HepG2 (cell line): Measurements from ENCODE around the gene PIGL. TPM values are rescaled to one million over a fixed set of nuclear protein-coding genes. Genes with fewer than 3 reads are reported as not detected.
A peak's percentile ranks its signal among the peaks of the same experiment; 100 is the strongest.

Source experiments
- ATAC-seq: fragments of 200-7000 bp; cut with Tn5 transposase; 3 replicates; pipeline ENCODE4 v1.9.1; 2020; ENCODE audit warnings: mild to moderate bottlenecking, moderate library complexity
- BruUV-seq: library from RNA; stranded (reverse); fragments of 400-500 nt; replicated peaks from 2 replicates; lab custom pipeline; 2021; lab: Mats Ljungman, UMichigan
- CTCF ChIA-PET: fragments of 300-600 bp; formaldehyde crosslinking; extraction: SDS; loops from one replicate; lab custom pipeline; 2021; ENCODE audit warnings: low total read pairs, inconsistent platforms, low intra/inter-chr PET ratio; lab: Yijun Ruan, JAX
- POLR2A ChIA-PET: fragments of 350-600 bp; sonication (Branson Sonifier 250); formaldehyde crosslinking; loops from one replicate; lab custom pipeline; 2020; ENCODE audit warnings: antibody characterized with exemption, inconsistent platforms; lab: Yijun Ruan, JAX
- DNase-seq: peaks from one replicate; pipeline ENCODE4 v3.0.0-alpha.2; 2015; ENCODE audit warnings: low spot score
- FAIRE-seq: peaks from 3 replicates; lab custom pipeline; 2011; peaks lifted over from hg19 to GRCh38; lab: Jason Lieb, UNC
- H2AFZ ChIP-seq: one replicate; pipeline ENCODE4 v1.6.1; 2011; ENCODE audit warnings: low read length, inconsistent platforms
- H3K27ac ChIP-seq: fragments of 300-600 bp; 3 replicates; pipeline ENCODE4 v1.8.0; 2011; ENCODE audit warnings: mixed run types, mild to moderate bottlenecking, mixed read lengths, low read length, inconsistent platforms; ENCODE audit not compliant: insufficient read depth; ENCODE audit errors: extremely low read length
- H3K27me3 ChIP-seq, 2 experiments: fragments of 200-600 bp in 1 of 2; 2 replicates in 1 of 2; 3 replicates in 1 of 2; pipeline versions ENCODE4 v1.6.0 to v1.8.0; 2011; ENCODE audit warnings: low read length in 2 of 2, mild to moderate bottlenecking in 2 of 2, moderate library complexity in 2 of 2, inconsistent platforms in 1 of 2; ENCODE audit not compliant: insufficient read depth in 2 of 2, control insufficient read depth in 1 of 2
- H3K36me3 ChIP-seq, 2 experiments: fragments of 200-600 bp in 1 of 2; replicated peaks in 1 of 2; 2 replicates in 1 of 2; 3 replicates in 1 of 2; pipeline versions ENCODE4 v1.5.1 to v1.8.0; 2011; ENCODE audit warnings: low read length in 2 of 2, inconsistent platforms in 1 of 2; ENCODE audit not compliant: insufficient read depth in 2 of 2, control insufficient read depth in 1 of 2
- H3K4me1 ChIP-seq: 2 replicates; pipeline ENCODE4 v1.5.1; 2012; ENCODE audit warnings: low read length, inconsistent platforms; ENCODE audit not compliant: insufficient read depth
- H3K4me2 ChIP-seq: 2 replicates; pipeline ENCODE4 v1.6.0; 2011; ENCODE audit warnings: low read depth, low read length, inconsistent platforms
- H3K4me3 ChIP-seq, 3 experiments: fragments of 200-600 bp in 1 of 3; sonication (generic), shearing (Covaris generic) in 1 of 3; replicated peaks in 1 of 3; 2 replicates each; pipeline ENCODE4 v1.5.1; 2011 to 2016; ENCODE audit warnings: low read length in 3 of 3, inconsistent platforms in 2 of 3, low read depth in 2 of 3, mild to moderate bottlenecking in 2 of 3, control low read depth in 1 of 3, mixed read lengths in 1 of 3; ENCODE audit not compliant: insufficient read depth in 1 of 3
- H3K79me2 ChIP-seq: one replicate; pipeline ENCODE4 v1.6.1; 2011; ENCODE audit warnings: low read length, inconsistent platforms; ENCODE audit not compliant: insufficient read depth
- H3K9ac ChIP-seq: 2 replicates; pipeline ENCODE4 v1.6.0; 2011; ENCODE audit warnings: mild to moderate bottlenecking, low read depth, low read length, inconsistent platforms; ENCODE audit not compliant: insufficient read depth
- H3K9me3 ChIP-seq: 2 replicates; pipeline ENCODE4 v1.5.1; 2012; ENCODE audit warnings: mild to moderate bottlenecking, low read length
- H4K20me1 ChIP-seq: 2 replicates; pipeline ENCODE4 v1.6.0; 2011; ENCODE audit warnings: inconsistent platforms, mild to moderate bottlenecking, low read length, moderate library complexity; ENCODE audit not compliant: insufficient read depth
- AGO2 ChIP-seq: fragments of 200-400 bp; formaldehyde crosslinking; optimal IDR thresholded peaks from 2 replicates; pipeline ENCODE3; 2017; ENCODE audit warnings: mild to moderate bottlenecking, low read depth, low read length, moderate library complexity
- EED ChIP-seq: sonication (generic); formaldehyde crosslinking; IDR thresholded peaks from 2 replicates; pipeline ENCODE4 v1.5.0; 2020; ENCODE audit warnings: mild to moderate bottlenecking, missing genetic modification reagents
- ETS1 ChIP-seq: sonication (generic); formaldehyde crosslinking; IDR thresholded peaks from 2 replicates; pipeline ENCODE4 v1.4.0; 2020; ENCODE audit warnings: missing genetic modification reagents
- POLR2AphosphoS5 ChIP-seq: IDR thresholded peaks from 2 replicates; pipeline ENCODE4 v1.6.1; 2012; ENCODE audit warnings: low read depth, low read length
- POLR2G ChIP-seq: fragments of 200-400 bp; formaldehyde crosslinking; IDR thresholded peaks from 2 replicates; pipeline ENCODE4 v1.6.1; 2018; ENCODE audit warnings: mild to moderate bottlenecking, low read depth, low read length, moderate library complexity
- RBFOX2 ChIP-seq: fragments of 200-400 bp; formaldehyde crosslinking; IDR thresholded peaks from 2 replicates; pipeline ENCODE4 v1.6.1; 2017; ENCODE audit warnings: low read depth, mild to moderate bottlenecking, low read length
- RBM22 ChIP-seq: fragments of 200-400 bp; formaldehyde crosslinking; optimal IDR thresholded peaks from 2 replicates; pipeline ENCODE3; 2017; ENCODE audit warnings: mild to moderate bottlenecking, low read length, moderate library complexity
- SALL1 ChIP-seq: sonication (generic); formaldehyde crosslinking; IDR thresholded peaks from 2 replicates; pipeline ENCODE4 v1.8.0; 2022; ENCODE audit warnings: mild to moderate bottlenecking, missing genetic modification reagents
- ZMYM3 ChIP-seq: sonication (generic); formaldehyde crosslinking; IDR thresholded peaks from 2 replicates; pipeline ENCODE4 v1.5.1; 2020; ENCODE audit warnings: mild to moderate bottlenecking, missing genetic modification reagents
- ZNF121 ChIP-seq: sonication (generic); formaldehyde crosslinking; IDR thresholded peaks from 2 replicates; pipeline ENCODE4 v1.5.0; 2020; ENCODE audit warnings: mild to moderate bottlenecking, missing genetic modification reagents
- ZNF407 ChIP-seq: sonication (generic); formaldehyde crosslinking; IDR thresholded peaks from one replicate; pipeline ENCODE4 v1.5.1; 2020; ENCODE audit warnings: mild to moderate bottlenecking, missing genetic modification reagents; ENCODE audit errors: not compliant biosample characterization
- WGBS: methylation state at CpG from one replicate; pipeline ENCODE4 v1.1.6; 2017; ENCODE audit warnings: low lambda C conversion rate; 5-methylcytosine and 5-hydroxymethylcytosine counted together
- in situ Hi-C: cut with HindIII; loops from 2 replicates; pipeline ENCODE4 v1.10.0; 2017; ENCODE audit warnings: low pct_unique_long_range_greater_than_20kb; ENCODE audit not compliant: extremely low pct_ligation_motif_present
- intact Hi-C: fragments of 100-400 bp; cut with micrococcal nuclease; formaldehyde crosslinking; loops from one replicate; pipeline ENCODE4 v1.10.0; 2022; ENCODE audit not compliant: unreplicated experiment
- polyA plus RNA-seq, 8 experiments: library from polyadenylated mRNA; depleted of rRNA in 3 of 8; stranded (reverse) in 7 of 8; unstranded in 1 of 8; fragments of >200 nt; fragmentation: Illumina TruSeq in 4 of 8; extraction: Trizol in 4 of 8; gene quantifications; 2 replicates each; pipeline versions ENCODE4 v1.2.1 to v1.2.3, GENCODE V29; 2011 to 2016; ENCODE audit warnings: low read depth in 4 of 8, missing spikeins in 1 of 8, mixed read lengths in 1 of 8; ENCODE audit not compliant: insufficient read depth in 1 of 8
- total RNA-seq, 5 experiments: library from RNA; depleted of rRNA; stranded (reverse); fragments of >200 nt; fragmentation: Illumina TruSeq; extraction: Trizol; gene quantifications; 2 replicates each; pipeline ENCODE4 v1.2.3, GENCODE V29; 2016; ENCODE audit warnings: low read depth in 1 of 5

PIGL gene
- total and polyA plus RNA-seq, 2 of the 13 experiments (the other 11 are each of a cell fraction or from before 2014, with no cell fraction given) = 28.5 to 63.8 TPM

- POLR2A ChIA-PET = interaction anchor here (1.5 to 7.3 kb wide), 2 partner anchors 44 to 59 kb away, joined by 4 to 68 read pairs; no protein-coding TSS in a partner anchor
- FAIRE-seq = no peak
Measured at GRCh38 chr17:16346721-16347271, 129.8 kb downstream of the PIGL start.

More at GRCh38 chr17:16346721-16347271, 129.8 kb downstream of the PIGL start:
- no peak overlapping the region for H3K4me2 ChIP-seq
- no peak for ATAC-seq
- H3K4me3 ChIP-seq = no peak overlapping the region
- in situ Hi-C loops = no loop called here
- no peak for DNase-seq
- H3K9ac ChIP-seq = no peak overlapping the region
- peaks cover 29% of the 10 kb centered on the region for H3K4me1 ChIP-seq
- CTCF ChIA-PET = no interaction called here
- no peak overlapping the region for H3K27ac ChIP-seq
- TF ChIP-seq ZNF121 (CRISPR knock-in tag) (peak; percentile 7; the same call in 1 of the 2 replicates), EED (no peak), POLR2AphosphoS5 (peak; percentile 4; the same call in 1 of the 2 replicates), POLR2G (peak; percentile 63), ZMYM3 (CRISPR knock-in tag) (0 out of 2 replicates have a peak, but pooled peaks have one; percentile 14), SALL1 (CRISPR knock-in tag) (peak; percentile 9; the same call in 1 of the 2 replicates), RBM22 (peak; percentile 32), RBFOX2 (0 out of 2 replicates have a peak, but pooled peaks have one; percentile 10), ZNF407 (no peak), AGO2 (peak; percentile 3), ETS1 (CRISPR knock-in tag) (no peak)
- TF ChIP-seq, all 625 proteins: peak for 8
- peaks cover 21 to 45% of the 10 kb centered on the region in 2 experiments for H3K36me3 ChIP-seq
- H3K9me3 ChIP-seq = no peaks in the 10 kb centered on the region
- no peak overlapping the region for H2AFZ ChIP-seq
- peaks cover 11% of the 10 kb centered on the region for H4K20me1 ChIP-seq
- peaks cover 26% of the 10 kb centered on the region for H3K79me2 ChIP-seq
- H3K27me3 ChIP-seq = no peaks in the 10 kb centered on the region
- intact Hi-C loops = no loop called here
- BruUV-seq = no TSS peak
- WGBS = 95% methylated on average over 6 of the region's 6 CpGs
